Natural killer cell (primary cell): ENCODE measurements around the gene MSL3B.
"Not testable (repeated sequence)": the region's sequence is repeated elsewhere in the genome, so short reads cannot be mapped to it uniquely, and the experiment has no call there.

Experiments used
- ATAC-seq, 3 donors: fragments of 150-1000 bp in 2 of 3; fragments of 200-7000 bp in 1 of 3; cut with Tn5 transposase; 1 replicate in 1 of 3; 2 replicates in 2 of 3; pipeline ENCODE4 v1.10.0; 2021; ENCODE audit warnings: mild to moderate bottlenecking in 2 of 3, moderate library complexity in 2 of 3
- DNase-seq, 2 donors: peaks; one replicate each; pipeline versions ENCODE4 v3.0.0 to v3.0.0-alpha.2; 2013 to 2021; ENCODE audit warnings: mixed read lengths in 1 of 2
- H3K27ac ChIP-seq: one replicate; pipeline ENCODE4 v1.5.1; 2013; ENCODE audit warnings: mild to moderate bottlenecking, low read length
- H3K27me3 ChIP-seq: one replicate; pipeline ENCODE4 v1.6.1; 2013; ENCODE audit warnings: low read length; ENCODE audit not compliant: control insufficient read depth, insufficient read depth
- H3K36me3 ChIP-seq: one replicate; pipeline ENCODE4 v1.6.1; 2013; ENCODE audit warnings: low read length; ENCODE audit not compliant: control insufficient read depth, insufficient read depth
- H3K4me1 ChIP-seq: one replicate; pipeline ENCODE4 v1.6.1; 2013; ENCODE audit warnings: low read length; ENCODE audit not compliant: control insufficient read depth, insufficient read depth
- H3K4me3 ChIP-seq: one replicate; pipeline ENCODE4 v1.5.1; 2013; ENCODE audit warnings: low read length
- H3K9me3 ChIP-seq: one replicate; pipeline ENCODE4 v1.6.1; 2013; ENCODE audit warnings: low read length; ENCODE audit not compliant: control insufficient read depth, insufficient read depth
- H3K27ac Mint-ChIP-seq, 2 donors: one replicate each; pipeline ENCODE4 v1.8.0; 2022; ENCODE audit warnings: mild to moderate bottlenecking in 2 of 2, mixed read lengths in 2 of 2, moderate library complexity in 1 of 2
- H3K27me3 Mint-ChIP-seq, 2 donors: one replicate each; pipeline ENCODE4 v1.8.0; 2022; ENCODE audit warnings: low read depth in 2 of 2, mixed read lengths in 2 of 2
- H3K36me3 Mint-ChIP-seq: one replicate; pipeline ENCODE4 v1.8.0; 2022; ENCODE audit warnings: mixed read lengths
- H3K4me1 Mint-ChIP-seq, 2 donors: one replicate each; pipeline ENCODE4 v1.8.0; 2022; ENCODE audit warnings: mixed read lengths in 2 of 2
- H3K4me3 Mint-ChIP-seq: one replicate; pipeline ENCODE4 v1.8.0; 2022; ENCODE audit warnings: mild to moderate bottlenecking, moderate library complexity, mixed read lengths
- H3K9me3 Mint-ChIP-seq, 2 donors: one replicate each; pipeline ENCODE4 v1.8.0; 2022; ENCODE audit warnings: mixed read lengths in 2 of 2
- CTCF ChIP-seq: fragments of 200-600 bp; IDR thresholded peaks from one replicate; pipeline ENCODE4 v1.8.0; 2022; ENCODE audit warnings: antibody characterized with exemption
- WGBS: methylation state at CpG from one replicate; pipeline ENCODE4 v1.1.7; 2013; ENCODE audit warnings: missing lambda C conversion rate; ENCODE audit not compliant: insufficient coverage; 5-methylcytosine and 5-hydroxymethylcytosine counted together
- intact Hi-C: fragments of 100-400 bp; cut with micrococcal nuclease; formaldehyde crosslinking; loops from one replicate; pipeline ENCODE4 v1.14.2; 2022

Gene MSL3B

GRCh38 chr2:233901367-233901766, 33.2 kb upstream of the MSL3B start:
- no peak overlapping the region for H3K4me3 Mint-ChIP-seq
- ATAC-seq (no peak), DNase-seq (no peak)
- H3K36me3 Mint-ChIP-seq = no peaks in the 10 kb centered on the region
- peaks cover 36 to 50% of the 10 kb centered on the region in 2 donors for H3K27me3 Mint-ChIP-seq
- H3K27ac Mint-ChIP-seq = no peak overlapping the region
- H3K9me3 Mint-ChIP-seq = no peaks in the 10 kb centered on the region
- intact Hi-C loops = no loop called here
- H3K4me3 ChIP-seq = no peak overlapping the region
- peaks cover 0 to 7% of the 10 kb centered on the region in 2 donors for H3K4me1 Mint-ChIP-seq
- H3K9me3 ChIP-seq = no peaks in the 10 kb centered on the region
- TF ChIP-seq CTCF = no peak
- H3K36me3 ChIP-seq = no peaks in the 10 kb centered on the region
- H3K27ac ChIP-seq = no peak overlapping the region
- no peaks in the 10 kb centered on the region for H3K27me3 ChIP-seq
- peaks cover 2% of the 10 kb centered on the region for H3K4me1 ChIP-seq
- 74% methylated on average over 4 of the region's 4 CpGs for WGBS

GRCh38 chr2:233896253-233896652, 28.1 kb upstream of the MSL3B start:
- H3K36me3 Mint-ChIP-seq, H3K9me3 Mint-ChIP-seq, H3K27ac ChIP-seq, intact Hi-C loops, H3K4me1 ChIP-seq, H3K9me3 ChIP-seq, H3K36me3 ChIP-seq, H3K4me1 Mint-ChIP-seq, DNase-seq, ATAC-seq, H3K27ac Mint-ChIP-seq, H3K27me3 ChIP-seq, H3K4me3 ChIP-seq, H3K4me3 Mint-ChIP-seq: not testable (repeated sequence)
- WGBS = 100% methylated on average over 1 of the region's 2 CpGs
- peaks cover 31 to 75% of the 10 kb centered on the region in 2 donors for H3K27me3 Mint-ChIP-seq

- no peak for DNase-seq
- Mint-ChIP-seq H3K9me3 (no peaks in the 10 kb centered on the region), H3K36me3 (no peaks in the 10 kb centered on the region), H3K27ac (no peak overlapping the region), H3K4me3 (no peak overlapping the region), H3K27me3 (peaks cover 32 to 75% of the 10 kb centered on the region in 2 donors), H3K4me1 (no peaks in the 10 kb centered on the region)
- Histone ChIP-seq H3K27me3 (peaks cover 6% of the 10 kb centered on the region), H3K4me3 (no peak overlapping the region), H3K27ac (no peak overlapping the region), H3K36me3 (no peaks in the 10 kb centered on the region), H3K9me3 (no peaks in the 10 kb centered on the region), H3K4me1 (no peaks in the 10 kb centered on the region)
- 91% methylated on average over 2 of the region's 2 CpGs for WGBS
- ATAC-seq = no peak
- TF ChIP-seq CTCF = no peak
- intact Hi-C loops = no loop called here
Measured at GRCh38 chr2:233892793-233893192, 24.6 kb upstream of the MSL3B start.

GRCh38 chr2:233882353-233882752, 14.2 kb upstream of the MSL3B start:
- peaks cover 48 to 79% of the 10 kb centered on the region in 2 donors for H3K27me3 Mint-ChIP-seq

GRCh38 chr2:233872125-233872524, 3.9 kb upstream of the MSL3B start:
- WGBS = 0% methylated on average over 2 of the region's 2 CpGs

More at GRCh38 chr2:233882353-233882752, 14.2 kb upstream of the MSL3B start:
- Mint-ChIP-seq H3K9me3 (peaks cover 10 to 17% of the 10 kb centered on the region in 2 donors), H3K27ac (no peak overlapping the region), H3K36me3 (peaks cover 25% of the 10 kb centered on the region), H3K4me1 (no peaks in the 10 kb centered on the region), H3K4me3 (no peak overlapping the region)
- Histone ChIP-seq H3K36me3 (no peaks in the 10 kb centered on the region), H3K4me1 (no peaks in the 10 kb centered on the region), H3K4me3 (no peak overlapping the region), H3K9me3 (no peaks in the 10 kb centered on the region), H3K27ac (no peak overlapping the region), H3K27me3 (peaks cover 22% of the 10 kb centered on the region)
- TF ChIP-seq CTCF = no peak
- ATAC-seq = no peak
- intact Hi-C loops = no loop called here
- DNase-seq = no peak

More at GRCh38 chr2:233872125-233872524, 3.9 kb upstream of the MSL3B start:
- H3K4me1 ChIP-seq, H3K4me3 Mint-ChIP-seq, H3K4me3 ChIP-seq, H3K27ac ChIP-seq, DNase-seq, ATAC-seq, H3K9me3 Mint-ChIP-seq, H3K36me3 ChIP-seq, intact Hi-C loops, H3K9me3 ChIP-seq, H3K4me1 Mint-ChIP-seq, H3K36me3 Mint-ChIP-seq, H3K27ac Mint-ChIP-seq: not testable (repeated sequence)
- H3K27me3 Mint-ChIP-seq = peaks cover 36 to 70% of the 10 kb centered on the region in 2 donors
- peaks cover 24% of the 10 kb centered on the region for H3K27me3 ChIP-seq
